HG03025 (cell line): ENCODE measurements around the gene CUX1.
"Not testable (repeated sequence)": the region's sequence is repeated elsewhere in the genome, so short reads cannot be mapped to it uniquely, and the experiment has no call there.

Source experiments
- ATAC-seq: cut with Tn5 transposase; IDR thresholded peaks from one replicate; pipeline ENCODE4 v1.9.1; 2021; ENCODE audit warnings: mild to moderate bottlenecking, moderate library complexity; ENCODE audit not compliant: unreplicated experiment, low FRiP score

The CUX1 gene

DNA sequence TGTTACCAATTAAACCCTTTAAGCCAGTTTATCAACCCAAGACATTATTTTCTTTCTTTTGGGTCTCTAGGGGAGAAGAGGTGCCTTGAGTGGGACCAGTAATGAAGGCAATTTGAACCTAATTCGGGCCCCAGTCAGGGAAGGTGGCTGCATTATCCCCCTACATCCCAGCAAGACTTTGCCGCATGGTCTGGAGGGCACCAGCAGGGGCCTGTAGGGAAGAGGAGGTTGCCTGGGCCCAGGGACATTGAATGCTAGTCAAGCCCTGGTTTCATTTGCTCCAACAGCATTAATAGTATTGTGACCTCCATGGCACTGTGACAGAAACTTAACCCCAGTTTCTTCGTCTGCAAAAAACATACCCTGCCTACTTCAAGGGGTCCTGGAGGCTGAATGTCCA, 108.8 kb downstream of the CUX1 start:
- ATAC-seq, result no peak

DNA sequence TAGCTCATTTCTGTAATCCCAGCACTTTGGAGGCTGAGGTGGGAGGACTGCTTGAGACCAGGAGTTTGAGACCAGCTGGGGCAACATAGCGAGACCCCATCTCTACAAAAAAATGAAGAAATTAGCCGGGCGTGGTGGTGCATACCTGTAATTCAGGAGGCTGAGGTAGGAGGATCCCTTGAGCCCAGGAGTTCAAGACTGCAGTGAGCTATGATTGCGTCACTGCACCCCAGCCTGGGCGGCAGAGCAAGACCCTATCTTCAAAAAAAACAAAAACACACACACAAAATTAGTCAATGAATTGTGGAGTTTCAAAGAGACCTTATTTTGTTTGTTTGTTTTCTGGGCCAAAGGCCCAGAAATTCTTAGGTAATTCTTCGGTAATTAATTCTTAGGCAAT, 110.0 kb downstream of the CUX1 start:
- no peak for ATAC-seq

- no peak for ATAC-seq
Measured at GRCh38 chr7:101927802-101928201, 110.4 kb downstream of the CUX1 start.

GRCh38 chr7:101929256-101929655, 111.8 kb downstream of the CUX1 start:
- no peak for ATAC-seq

GRCh38 chr7:101929911-101930310, 112.5 kb downstream of the CUX1 start:
- ATAC-seq, result not testable (repeated sequence)

DNA sequence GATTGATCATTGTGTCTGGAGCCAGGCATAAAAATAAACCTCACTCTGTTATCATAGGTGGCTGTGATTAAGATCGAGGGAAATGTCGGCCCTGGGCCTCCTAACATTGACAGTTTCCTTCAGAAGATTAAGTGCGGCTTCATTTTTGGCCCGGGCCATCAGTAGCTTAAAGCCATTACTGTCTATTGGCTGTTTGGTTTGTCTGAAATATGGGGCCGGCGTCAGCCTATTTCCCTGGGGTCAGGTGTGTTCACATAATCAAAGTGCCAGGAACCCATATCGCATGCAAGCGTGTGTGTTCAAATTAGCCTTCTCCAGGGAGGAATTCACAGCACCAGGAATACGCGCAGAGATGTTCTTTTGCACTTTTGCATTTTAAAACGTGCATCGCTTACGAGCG, 114.7 kb downstream of the CUX1 start:
- ATAC-seq, result no peak

DNA sequence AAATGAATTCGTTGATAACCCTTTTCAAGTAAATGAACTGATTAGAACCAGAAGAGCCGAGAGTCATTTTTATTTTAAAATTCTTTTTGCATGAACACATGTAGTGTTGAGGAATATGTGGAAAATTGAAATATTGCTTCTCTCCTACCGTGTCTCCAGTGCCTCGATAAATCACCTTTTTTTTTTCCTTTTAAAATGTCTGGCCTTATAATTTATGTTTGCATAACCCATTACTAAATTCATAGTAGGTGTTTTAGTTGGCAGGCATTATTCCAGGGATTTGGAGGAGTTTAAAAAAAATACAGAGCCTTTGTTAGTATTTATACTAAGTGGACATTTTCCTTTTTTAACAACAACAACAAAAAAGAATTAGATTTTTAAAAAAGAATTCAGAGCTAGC, 115.6 kb downstream of the CUX1 start:
- ATAC-seq, result no peak

- ATAC-seq, result no peak
Measured at GRCh38 chr7:101933688-101934121, 116.3 kb downstream of the CUX1 start.

DNA sequence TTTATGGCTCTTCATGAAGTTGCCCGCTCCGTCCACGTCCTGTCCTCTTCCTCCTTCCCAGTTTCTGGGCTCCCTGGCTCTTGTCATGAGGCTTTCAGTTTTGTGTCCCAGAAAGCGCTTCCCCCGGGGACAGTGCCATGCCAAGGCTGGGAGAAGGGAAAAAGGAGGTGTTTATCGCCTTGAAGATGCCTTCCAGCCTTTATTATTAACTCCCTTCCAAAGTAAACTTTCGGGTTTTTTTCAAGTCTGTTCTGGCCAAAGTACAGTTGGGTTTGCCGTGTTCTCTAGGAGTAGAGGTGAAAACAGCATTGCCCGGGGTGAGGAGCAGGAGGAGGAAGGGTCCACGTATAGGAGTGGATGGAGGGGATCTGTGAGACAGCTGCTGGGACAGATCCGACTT, 117.2 kb downstream of the CUX1 start:
- ATAC-seq, result no peak

DNA sequence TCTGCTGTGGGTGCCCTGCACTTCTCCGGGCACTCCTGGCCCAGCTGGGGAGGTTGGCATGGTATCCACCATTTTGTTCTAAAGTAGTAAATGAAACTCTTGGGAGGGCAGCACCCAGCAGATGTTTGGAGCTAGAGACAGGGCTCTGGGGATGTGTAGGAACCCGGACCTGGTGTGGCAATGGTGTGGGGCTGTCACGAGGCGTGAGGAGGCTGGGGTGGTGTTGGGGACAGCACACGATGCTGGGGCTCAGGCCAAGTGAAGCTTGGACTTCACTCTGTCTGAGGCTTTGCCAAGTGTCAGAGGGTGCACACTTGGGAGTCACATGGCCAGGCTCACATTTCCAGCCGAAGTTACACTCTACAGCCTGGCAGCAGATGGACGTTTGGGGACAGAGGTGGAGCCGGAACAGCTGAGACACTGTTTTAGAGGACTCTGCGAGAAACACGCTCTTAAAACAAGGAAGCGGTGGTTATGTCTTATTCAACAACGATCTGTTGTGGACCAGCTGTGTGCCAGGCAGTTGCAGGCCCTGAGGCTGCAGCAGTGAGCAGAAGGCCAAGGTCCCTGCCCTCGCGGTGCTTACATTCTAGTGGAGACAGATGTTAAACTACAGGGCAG, 118.2 kb downstream of the CUX1 start:
- no peak for ATAC-seq

DNA sequence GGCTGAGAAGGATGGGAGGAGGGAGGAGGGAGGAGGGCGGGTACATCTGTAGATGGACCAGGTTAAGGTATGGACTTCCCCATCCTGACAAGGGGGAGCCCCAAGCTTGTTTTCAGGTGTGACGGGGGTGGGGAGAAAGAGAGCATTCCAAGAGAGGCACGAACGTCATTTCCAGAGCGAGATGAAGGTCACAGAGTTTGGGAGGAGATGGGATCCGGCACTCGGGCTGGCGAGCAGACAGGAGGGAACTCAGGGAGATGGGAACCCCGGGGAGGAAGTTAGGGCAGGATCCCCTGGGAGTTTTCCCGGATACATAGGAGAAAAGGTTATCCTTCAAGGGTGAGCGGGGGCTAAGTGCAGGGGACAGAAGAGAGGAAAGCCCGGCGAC, 118.8 kb downstream of the CUX1 start:
- ATAC-seq, result no peak

GRCh38 chr7:101936611-101937231, 119.3 kb downstream of the CUX1 start:
- no peak for ATAC-seq

GRCh38 chr7:101937717-101938514, 120.5 kb downstream of the CUX1 start:
- ATAC-seq, result no peak

DNA sequence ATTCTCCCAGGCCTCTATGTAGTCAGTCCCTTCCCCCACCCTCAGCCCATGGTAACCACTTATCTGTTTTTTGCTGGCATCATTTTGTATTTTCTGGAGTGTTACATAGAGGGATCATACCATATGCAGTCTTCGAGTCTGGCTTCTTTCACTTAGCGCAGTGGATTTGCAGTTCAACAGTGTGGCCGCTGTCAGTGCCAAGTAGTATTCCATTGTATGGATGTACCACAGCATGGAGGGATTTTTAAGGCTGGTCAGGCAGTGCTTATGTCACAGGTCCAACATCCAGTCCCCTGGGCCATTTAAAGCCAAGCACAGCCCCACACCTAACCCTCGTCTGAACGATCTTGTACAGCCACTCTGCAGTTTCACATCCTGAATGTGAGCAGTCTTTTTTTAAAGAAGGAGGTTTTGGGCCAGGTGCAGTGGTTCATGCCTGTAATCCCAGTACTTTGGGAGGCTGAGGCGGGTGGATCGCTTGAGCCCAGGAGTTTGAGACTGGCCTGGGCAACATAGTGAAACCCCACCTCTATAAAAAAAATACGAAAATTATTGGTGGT, 121.8 kb downstream of the CUX1 start:
- ATAC-seq, result no peak

GRCh38 chr7:101940151-101940550, 122.7 kb downstream of the CUX1 start:
- ATAC-seq, result no peak

- ATAC-seq, result no peak
Measured at GRCh38 chr7:101940830-101941229, 123.4 kb downstream of the CUX1 start.

- ATAC-seq, result no peak
Measured at GRCh38 chr7:101941481-101942383, 124.3 kb downstream of the CUX1 start.

GRCh38 chr7:101942603-101943210, 125.3 kb downstream of the CUX1 start:
- ATAC-seq, result no peak

DNA sequence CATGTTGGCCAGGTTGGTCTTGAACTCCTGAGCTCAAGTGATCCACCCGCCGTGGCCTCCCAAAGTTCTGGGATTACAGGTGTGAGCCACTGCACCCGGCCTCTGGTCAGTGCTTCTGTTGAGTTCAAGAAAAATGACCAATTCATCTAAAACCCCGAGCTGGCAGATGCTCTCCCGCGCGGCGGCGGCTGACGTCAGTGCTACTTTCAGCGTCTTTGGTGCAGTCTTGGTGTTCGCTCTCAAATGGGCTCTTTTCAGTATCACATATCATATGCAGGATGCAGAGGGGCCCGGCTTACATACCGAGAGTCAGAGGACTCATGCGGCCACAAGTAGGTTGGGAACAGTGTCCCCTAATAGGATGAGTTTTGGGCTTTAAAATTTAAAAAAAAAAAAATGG, 125.9 kb downstream of the CUX1 start:
- no peak for ATAC-seq
